K562 (cell line): Measurements from ENCODE around the gene CAPN5. TPM values are rescaled to one million over a fixed set of nuclear protein-coding genes. Genes with fewer than 3 reads are reported as not detected.

Experiments used
- ATAC-seq: fragments of 200-7000 bp; cut with Tn5 transposase; 3 replicates; pipeline ENCODE4 v1.9.1; 2020; ENCODE audit warnings: moderate library complexity
- BruUV-seq: library from RNA; stranded (reverse); fragments of 400-500 nt; replicated peaks from 2 replicates; lab custom pipeline; 2021; lab: Mats Ljungman, UMichigan
- CTCF ChIA-PET: fragments of 300-600 bp; formaldehyde crosslinking; extraction: SDS; loops from one replicate; lab custom pipeline; 2021; ENCODE audit warnings: low intra/inter-chr PET ratio; lab: Yijun Ruan, JAX
- POLR2A ChIA-PET: fragments of 300-600, 350-650 bp; sonication (Branson Sonifier 250); formaldehyde crosslinking; extraction: SDS; loops from one replicate; lab custom pipeline; 2021; ENCODE audit warnings: antibody characterized with exemption, inconsistent platforms; lab: Yijun Ruan, JAX
- DNase-seq, 4 experiments: peaks; one replicate each; pipeline versions ENCODE4 v3.0.0 to v3.0.0-alpha.2; 2011 to 2018; ENCODE audit warnings: low spot score in 3 of 4, mixed read lengths in 3 of 4; ENCODE audit errors: extremely low read depth in 1 of 4
- FAIRE-seq: peaks from 2 replicates; lab custom pipeline; 2011; peaks lifted over from hg19 to GRCh38; lab: Jason Lieb, UNC
- H2AFZ ChIP-seq: 2 replicates; pipeline ENCODE4 v1.6.0; 2011; ENCODE audit warnings: low read depth, low read length, control low read depth, inconsistent platforms
- H3K27ac ChIP-seq: fragments of 200-600 bp; 3 replicates; pipeline ENCODE4 v1.8.0; 2011; ENCODE audit warnings: low read depth, mild to moderate bottlenecking, control low read depth, inconsistent platforms, low read length, moderate library complexity, mixed read lengths; ENCODE audit errors: extremely low read depth
- H3K27me3 ChIP-seq, 2 experiments: fragments of 300-600 bp in 1 of 2; 2 replicates in 1 of 2; 3 replicates in 1 of 2; pipeline versions ENCODE4 v1.6.0 to v1.8.0; 2011; ENCODE audit warnings: inconsistent platforms in 2 of 2, low read length in 2 of 2, mild to moderate bottlenecking in 1 of 2, mixed read lengths in 1 of 2, moderate library complexity in 1 of 2; ENCODE audit not compliant: control insufficient read depth in 2 of 2, insufficient read depth in 2 of 2
- H3K36me3 ChIP-seq: fragments of 300-600 bp; 3 replicates; pipeline ENCODE4 v1.8.0; 2011; ENCODE audit warnings: mild to moderate bottlenecking, low read length, inconsistent platforms; ENCODE audit not compliant: control insufficient read depth, insufficient read depth
- H3K4me1 ChIP-seq, 2 experiments: fragments of 200-600 bp in 1 of 2; replicated peaks in 1 of 2; 2 replicates in 1 of 2; 3 replicates in 1 of 2; pipeline versions ENCODE4 v1.5.1 to v1.8.0; 2011; ENCODE audit warnings: inconsistent platforms in 2 of 2, low read length in 2 of 2, mild to moderate bottlenecking in 1 of 2, mixed read lengths in 1 of 2, moderate library complexity in 1 of 2; ENCODE audit not compliant: control insufficient read depth in 2 of 2, insufficient read depth in 2 of 2
- H3K4me2 ChIP-seq: 2 replicates; pipeline ENCODE4 v1.6.1; 2011; ENCODE audit warnings: low read length, control low read depth, inconsistent platforms, mixed read lengths; ENCODE audit not compliant: insufficient read depth
- H3K4me3 ChIP-seq: fragments of 200-600 bp; sonication (generic), shearing (Covaris generic); 2 replicates; pipeline ENCODE4 v1.5.1; 2016; ENCODE audit warnings: control low read depth, inconsistent platforms
- H3K79me2 ChIP-seq: fragments of 200-600 bp; 3 replicates; pipeline ENCODE4 v1.8.0; 2011; ENCODE audit warnings: low read length, inconsistent platforms; ENCODE audit not compliant: control insufficient read depth, insufficient read depth
- H3K9ac ChIP-seq, 2 experiments: 2 replicates each; pipeline versions ENCODE4 v1.6.0 to v1.6.1; 2011; ENCODE audit warnings: low read depth in 2 of 2, low read length in 2 of 2, control low read depth in 1 of 2, inconsistent platforms in 1 of 2, mild to moderate bottlenecking in 1 of 2, mixed read lengths in 1 of 2; ENCODE audit not compliant: insufficient read depth in 1 of 2
- H3K9me1 ChIP-seq: one replicate; pipeline ENCODE4 v1.6.0; 2011; ENCODE audit warnings: inconsistent platforms, mild to moderate bottlenecking, low read length, moderate library complexity; ENCODE audit not compliant: control insufficient read depth, insufficient read depth
- H3K9me3 ChIP-seq: replicated peaks from 2 replicates; pipeline ENCODE4 v1.5.1; 2011; ENCODE audit warnings: low read depth, low read length, inconsistent platforms; ENCODE audit not compliant: control insufficient read depth, insufficient read depth
- H4K20me1 ChIP-seq: replicated peaks from 2 replicates; pipeline ENCODE4 v1.6.1; 2011; ENCODE audit warnings: low read length, inconsistent platforms, mixed read lengths; ENCODE audit not compliant: control insufficient read depth, insufficient read depth
- POLR2H ChIP-seq: IDR thresholded peaks from 2 replicates; pipeline ENCODE4 v1.6.1; 2016; ENCODE audit warnings: missing genetic modification characterization, low read depth, mild to moderate bottlenecking, control low read depth, missing compliant biosample characterization, moderate library complexity
- ZFP36 ChIP-seq: fragments of 150-350 bp; IDR thresholded peaks from 2 replicates; pipeline ENCODE4 v1.6.1; 2018; ENCODE audit warnings: low read length, low read depth; ENCODE audit not compliant: partially characterized antibody
- WGBS: fragments of 100-300 bp; shearing (Covaris generic); methylation state at CpG from one replicate; pipeline ENCODE4 v1.1.6; 2016; ENCODE audit warnings: low coverage, mixed read lengths; ENCODE audit not compliant: insufficient coverage; ENCODE audit errors: missing lambda C conversion rate; 5-methylcytosine and 5-hydroxymethylcytosine counted together
- in situ Hi-C: fragments of 300-500 bp; cut with MboI; formaldehyde crosslinking; loops from 4 replicates; pipeline ENCODE4 v1.15.0; 2018; ENCODE audit warnings: inconsistent platforms, mixed read lengths
- intact Hi-C: fragments of 100-400 bp; cut with micrococcal nuclease; formaldehyde crosslinking; loops from 2 replicates; pipeline ENCODE4 v1.14.2; 2022
- polyA plus RNA-seq, 8 experiments: library from polyadenylated mRNA; depleted of rRNA in 4 of 8; stranded (reverse) in 5 of 8; unstranded in 3 of 8; fragments of >200 nt; fragmentation: Nextera tagmentation in 2 of 8; fragmentation: Illumina TruSeq in 1 of 8; extraction: Ambion mirVana in 2 of 8; extraction: Trizol in 1 of 8; gene quantifications; 2 replicates each; pipeline versions ENCODE4 v1.2.1 to v1.2.3, GENCODE V29; 2011 to 2014; ENCODE audit warnings: inconsistent platforms in 1 of 8, missing spikeins in 1 of 8
- total RNA-seq, 7 experiments: library from RNA; depleted of rRNA in 6 of 7; stranded (reverse); fragments of >200 nt in 6 of 7; fragmentation: Illumina TruSeq in 2 of 7; extraction: Trizol in 2 of 7; gene quantifications; 2 replicates each; pipeline versions ENCODE4 v1.2.1 to v1.2.3, GENCODE V29; 2011 to 2021; ENCODE audit warnings: low replicate concordance in 1 of 7

Gene CAPN5
- total and polyA plus RNA-seq, 9 of the 15 experiments (the other 6 are each of a cell fraction or from before 2014, with no cell fraction given): 0.04 to 0.44 (median 0.14) TPM; not detected in 2

DNA sequence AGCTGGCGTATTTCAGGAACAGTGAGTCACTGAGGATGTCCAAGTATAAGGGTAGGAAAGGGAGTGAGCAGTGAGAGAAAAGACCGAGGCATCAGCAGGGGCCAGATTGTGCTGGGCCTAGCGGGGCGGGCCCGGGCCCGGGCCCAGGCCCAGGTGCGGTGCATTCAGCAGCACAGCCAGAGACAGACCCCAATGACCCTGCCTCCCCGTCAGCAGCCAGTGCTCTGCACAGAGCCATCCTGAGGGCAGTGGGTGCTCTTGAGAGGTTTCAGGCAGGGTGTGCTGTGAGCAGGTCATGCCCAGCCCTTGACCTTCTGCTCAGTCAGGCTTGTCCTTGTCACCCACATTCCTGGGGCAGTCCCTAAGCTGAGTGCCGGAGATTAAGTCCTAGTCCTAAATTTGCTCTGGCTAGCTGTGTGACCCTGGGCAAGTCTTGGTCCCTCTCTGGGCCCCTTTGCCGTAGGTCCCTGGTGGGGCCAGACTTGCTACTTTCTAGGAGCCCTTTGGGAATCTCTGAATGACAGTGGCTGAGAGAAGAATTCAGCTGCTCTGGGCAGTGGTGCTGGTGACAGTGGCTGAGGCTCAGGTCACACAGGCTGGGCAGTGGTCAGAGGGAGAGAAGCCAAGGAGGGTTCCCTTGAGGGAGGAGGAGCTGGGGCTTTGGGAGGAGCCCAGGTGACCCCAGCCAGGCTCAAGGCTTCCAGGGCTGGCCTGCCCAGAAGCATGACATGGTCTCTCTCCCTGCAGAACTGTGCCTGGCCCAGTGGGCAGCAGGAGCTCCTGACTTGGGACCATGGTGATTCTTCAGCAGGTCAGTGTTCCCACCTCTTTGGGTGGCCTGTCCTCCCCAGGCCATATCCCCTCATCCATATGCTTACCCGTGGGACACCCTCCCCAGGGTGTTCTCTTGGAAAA lies 63.3 kb downstream of the CAPN5 start:
- peak overlapping the region in 1 of 2 experiments; percentile 39; a peak in 2 of 4 replicates for H3K9ac ChIP-seq
- H2AFZ ChIP-seq: no peak overlapping the region
- H3K9me1 ChIP-seq: no peaks in the 10 kb centered on the region
- no peak overlapping the region for H3K4me2 ChIP-seq
- H4K20me1 ChIP-seq: peaks cover 16% of the 10 kb centered on the region; the same call in 1 of the 2 replicates
- WGBS: 29% methylated on average over 11 of the region's 11 CpGs
- ChIA-PET CTCF (no interaction called here), POLR2A (interaction anchor here (0.6 to 1.8 kb wide), 2 partner anchors 10 to 46 kb away, joined by 3 to 5 read pairs; no protein-coding TSS in a partner anchor)
- H3K36me3 ChIP-seq: no peaks in the 10 kb centered on the region
- in situ Hi-C loops (no loop called here), intact Hi-C loops (no loop called here)
- DNase-seq: no peak
- no peak overlapping the region for H3K4me3 ChIP-seq
- peaks cover 2 to 29% of the 10 kb centered on the region in 2 experiments; a peak in 4 of 5 replicates for H3K27me3 ChIP-seq
- peaks cover 0 to 20% of the 10 kb centered on the region in 2 experiments; a peak in 2 of 5 replicates for H3K4me1 ChIP-seq
- H3K27ac ChIP-seq: no peak overlapping the region
- ATAC-seq: no peak
- no peaks in the 10 kb centered on the region for H3K79me2 ChIP-seq
- H3K9me3 ChIP-seq: no peaks in the 10 kb centered on the region
- BruUV-seq: no TSS peak
- FAIRE-seq: no peak
- no peak for TF ChIP-seq POLR2H (tag)
- peak; percentile 23 for TF ChIP-seq ZFP36
